IMR-90 (cell line): Measurements from ENCODE around the gene IFIT1B.
"Not testable (repeated sequence)": the region's sequence is repeated elsewhere in the genome, so short reads cannot be mapped to it uniquely, and the experiment has no call there.

Experiments used
- BHLHE40 ChIP-seq: fragments of 150-350 bp; IDR thresholded peaks from 2 replicates; pipeline ENCODE4 v1.6.1; 2016; ENCODE audit warnings: mild to moderate bottlenecking, low read depth, low read length
- CEBPB ChIP-seq: IDR thresholded peaks from 2 replicates; pipeline ENCODE4 v1.6.1; 2012; ENCODE audit warnings: low read depth, low read length, improper control_type of control experiment
- CHD1 ChIP-seq: IDR thresholded peaks from 2 replicates; pipeline ENCODE4 v1.6.1; 2012; ENCODE audit warnings: low read depth, low read length, improper control_type of control experiment
- MAZ ChIP-seq: IDR thresholded peaks from 2 replicates; pipeline ENCODE4 v1.6.1; 2012; ENCODE audit warnings: low read depth, mild to moderate bottlenecking, low read length, improper control_type of control experiment, moderate library complexity, borderline replicate concordance
- POLR2A ChIP-seq: IDR thresholded peaks from 2 replicates; pipeline ENCODE4 v1.6.1; 2012; ENCODE audit warnings: mild to moderate bottlenecking, low read depth, low read length
- SMC3 ChIP-seq: fragments of 150-350 bp; IDR thresholded peaks from 2 replicates; pipeline ENCODE4 v1.6.1; 2016; ENCODE audit warnings: low read depth, mild to moderate bottlenecking, antibody characterized with exemption, low read length, moderate library complexity
- TF ChIP-seq, protein P1 (sequence below): conservative IDR thresholded peaks from 2 replicates; pipeline ENCODE4 v1.5.1; 2012; ENCODE audit warnings: mild to moderate bottlenecking, low read depth, low read length, improper control_type of control experiment
- TF ChIP-seq, protein P2 (sequence below): fragments of 150-350 bp; IDR thresholded peaks from 2 replicates; pipeline ENCODE4 v1.6.1; 2016; ENCODE audit warnings: low read depth, mild to moderate bottlenecking, low read length, moderate library complexity, borderline replicate concordance

DNA sequence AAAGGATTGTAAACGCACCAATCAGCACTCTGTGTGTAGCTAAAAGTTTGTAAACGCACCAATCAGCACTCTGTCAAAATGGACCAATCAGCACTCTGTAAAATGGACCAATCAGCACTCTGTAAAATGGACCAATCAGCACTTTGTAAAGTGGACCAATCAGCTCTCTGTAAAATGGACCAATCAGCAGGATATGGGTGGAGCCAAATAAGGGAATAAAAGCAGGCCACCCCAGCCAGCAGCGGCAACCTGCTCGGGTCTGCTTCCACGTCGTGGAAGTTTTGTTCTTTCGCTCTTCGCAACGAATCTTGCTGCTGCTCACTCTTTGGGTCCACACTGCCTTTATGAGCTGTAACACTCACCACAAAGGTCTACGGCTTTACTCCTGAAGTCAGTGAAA is 34.4 kb downstream of the IFIT1B start:
- not testable (repeated sequence) for TF ChIP-seq POLR2A, BHLHE40, CEBPB, CHD1, MAZ, SMC3
- TF ChIP-seq, protein P1, sequence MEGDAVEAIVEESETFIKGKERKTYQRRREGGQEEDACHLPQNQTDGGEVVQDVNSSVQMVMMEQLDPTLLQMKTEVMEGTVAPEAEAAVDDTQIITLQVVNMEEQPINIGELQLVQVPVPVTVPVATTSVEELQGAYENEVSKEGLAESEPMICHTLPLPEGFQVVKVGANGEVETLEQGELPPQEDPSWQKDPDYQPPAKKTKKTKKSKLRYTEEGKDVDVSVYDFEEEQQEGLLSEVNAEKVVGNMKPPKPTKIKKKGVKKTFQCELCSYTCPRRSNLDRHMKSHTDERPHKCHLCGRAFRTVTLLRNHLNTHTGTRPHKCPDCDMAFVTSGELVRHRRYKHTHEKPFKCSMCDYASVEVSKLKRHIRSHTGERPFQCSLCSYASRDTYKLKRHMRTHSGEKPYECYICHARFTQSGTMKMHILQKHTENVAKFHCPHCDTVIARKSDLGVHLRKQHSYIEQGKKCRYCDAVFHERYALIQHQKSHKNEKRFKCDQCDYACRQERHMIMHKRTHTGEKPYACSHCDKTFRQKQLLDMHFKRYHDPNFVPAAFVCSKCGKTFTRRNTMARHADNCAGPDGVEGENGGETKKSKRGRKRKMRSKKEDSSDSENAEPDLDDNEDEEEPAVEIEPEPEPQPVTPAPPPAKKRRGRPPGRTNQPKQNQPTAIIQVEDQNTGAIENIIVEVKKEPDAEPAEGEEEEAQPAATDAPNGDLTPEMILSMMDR = not testable (repeated sequence)
- TF ChIP-seq, protein P2, sequence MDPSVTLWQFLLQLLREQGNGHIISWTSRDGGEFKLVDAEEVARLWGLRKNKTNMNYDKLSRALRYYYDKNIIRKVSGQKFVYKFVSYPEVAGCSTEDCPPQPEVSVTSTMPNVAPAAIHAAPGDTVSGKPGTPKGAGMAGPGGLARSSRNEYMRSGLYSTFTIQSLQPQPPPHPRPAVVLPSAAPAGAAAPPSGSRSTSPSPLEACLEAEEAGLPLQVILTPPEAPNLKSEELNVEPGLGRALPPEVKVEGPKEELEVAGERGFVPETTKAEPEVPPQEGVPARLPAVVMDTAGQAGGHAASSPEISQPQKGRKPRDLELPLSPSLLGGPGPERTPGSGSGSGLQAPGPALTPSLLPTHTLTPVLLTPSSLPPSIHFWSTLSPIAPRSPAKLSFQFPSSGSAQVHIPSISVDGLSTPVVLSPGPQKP = not testable (repeated sequence)
